Stimulated activated CD8-positive, alpha-beta memory T cell treated with anti-CD3 and anti-CD28 coated beads, Interleukin-4, amount 100 ng/mL, for 1 hour (primary cell): ENCODE data around the gene SYDE2.
"Not testable (repeated sequence)": the region's sequence is repeated elsewhere in the genome, so short reads cannot be mapped to it uniquely, and the experiment has no call there.

ENCODE experiments used
- DNase-seq, 2 donors: peaks; one replicate each; pipeline ENCODE4 v3.0.0-alpha.2; 2020; ENCODE audit warnings: low read depth in 2 of 2, low spot score in 1 of 2

SYDE2 gene, protein sequence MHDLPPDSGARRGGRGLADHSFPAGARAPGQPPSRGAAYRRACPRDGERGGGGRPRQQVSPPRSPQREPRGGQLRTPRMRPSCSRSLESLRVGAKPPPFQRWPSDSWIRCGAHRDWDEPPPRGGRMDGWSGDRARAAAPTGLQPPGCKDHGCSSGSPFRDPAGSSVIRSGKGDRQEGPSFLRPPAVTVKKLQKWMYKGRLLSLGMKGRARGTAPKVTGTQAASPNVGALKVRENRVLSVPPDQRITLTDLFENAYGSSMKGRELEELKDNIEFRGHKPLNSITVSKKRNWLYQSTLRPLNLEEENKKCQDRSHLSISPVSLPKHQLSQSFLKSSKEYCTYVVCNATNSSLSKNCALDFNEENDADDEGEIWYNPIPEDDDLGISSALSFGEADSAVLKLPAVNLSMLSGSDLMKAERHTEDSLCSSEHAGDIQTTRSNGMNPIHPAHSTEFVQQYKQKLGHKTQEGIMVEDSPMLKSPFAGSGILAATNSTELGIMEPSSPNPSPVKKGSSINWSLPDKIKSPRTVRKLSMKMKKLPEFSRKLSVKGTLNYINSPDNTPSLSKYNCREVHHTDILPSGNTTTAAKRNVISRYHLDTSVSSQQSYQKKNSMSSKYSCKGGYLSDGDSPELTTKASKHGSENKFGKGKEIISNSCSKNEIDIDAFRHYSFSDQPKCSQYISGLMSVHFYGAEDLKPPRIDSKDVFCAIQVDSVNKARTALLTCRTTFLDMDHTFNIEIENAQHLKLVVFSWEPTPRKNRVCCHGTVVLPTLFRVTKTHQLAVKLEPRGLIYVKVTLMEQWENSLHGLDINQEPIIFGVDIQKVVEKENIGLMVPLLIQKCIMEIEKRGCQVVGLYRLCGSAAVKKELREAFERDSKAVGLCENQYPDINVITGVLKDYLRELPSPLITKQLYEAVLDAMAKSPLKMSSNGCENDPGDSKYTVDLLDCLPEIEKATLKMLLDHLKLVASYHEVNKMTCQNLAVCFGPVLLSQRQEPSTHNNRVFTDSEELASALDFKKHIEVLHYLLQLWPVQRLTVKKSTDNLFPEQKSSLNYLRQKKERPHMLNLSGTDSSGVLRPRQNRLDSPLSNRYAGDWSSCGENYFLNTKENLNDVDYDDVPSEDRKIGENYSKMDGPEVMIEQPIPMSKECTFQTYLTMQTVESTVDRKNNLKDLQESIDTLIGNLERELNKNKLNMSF

GRCh38 chr1:85200463-85201339 is at the start of gene SYDE2:
TSS of gene SYDE2 (minus strand) at chr1:85201016. CDS start at chr1:85200996, 20 bp downstream.
- DNase-seq = peak; percentile 42 to 61

GRCh38 chr1:85249042-85249441 is 48.2 kb upstream of the SYDE2 start:
- not testable (repeated sequence) for DNase-seq

DNA sequence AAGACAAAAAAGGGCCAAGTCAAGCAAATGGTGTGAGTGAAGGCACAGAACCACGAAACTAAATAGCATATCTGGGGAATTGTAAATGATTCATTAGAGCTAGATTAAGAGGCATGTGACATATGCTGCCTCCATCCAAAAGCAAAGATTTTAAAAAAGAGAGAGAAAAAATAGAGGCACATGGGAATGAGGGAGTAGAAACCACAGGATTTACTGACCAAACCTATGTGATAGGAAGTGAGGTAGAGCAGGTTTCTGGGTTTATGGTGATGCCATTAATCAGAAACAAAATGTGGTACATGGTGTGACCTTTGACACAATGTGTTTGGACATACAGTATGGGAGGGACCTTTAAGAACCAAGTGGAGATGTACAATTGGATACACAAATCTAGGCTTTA is 45.1 kb upstream of the SYDE2 start:
- no peak for DNase-seq

GRCh38 chr1:85245456-85245855 is 44.6 kb upstream of the SYDE2 start:
- no peak for DNase-seq

- no peak for DNase-seq
These were observed 43.6 kb upstream of the SYDE2 start for GRCh38 chr1:85244271-85245061.

- no peak for DNase-seq
These were observed 42.6 kb upstream of the SYDE2 start for GRCh38 chr1:85243372-85243771.

- no peak for DNase-seq
These were observed 39.8 kb upstream of the SYDE2 start for GRCh38 chr1:85240643-85241042.

DNA sequence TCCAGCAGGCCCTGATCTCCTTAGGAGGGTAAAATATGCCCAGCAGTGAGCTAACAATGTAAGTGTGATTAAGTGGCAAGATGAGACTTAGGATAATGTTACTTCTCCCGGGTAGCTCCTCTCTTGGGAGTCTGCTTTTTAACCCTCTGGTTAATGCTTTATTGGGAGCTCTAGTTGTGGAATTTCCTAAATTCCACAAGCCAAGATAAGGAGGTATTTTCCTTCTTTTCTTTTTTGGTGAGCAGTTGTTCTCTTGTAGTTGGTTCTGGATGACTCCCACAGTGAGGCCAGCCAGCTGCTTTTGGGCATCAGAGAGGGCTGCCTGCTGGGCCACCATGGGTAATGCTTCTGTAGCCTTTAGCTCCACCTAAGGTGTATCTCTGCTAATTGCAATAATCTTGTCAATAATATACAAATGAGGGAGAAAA is 39.4 kb upstream of the SYDE2 start:
- no peak for DNase-seq

- DNase-seq = no peak
These were observed 36.8 kb upstream of the SYDE2 start for GRCh38 chr1:85237613-85238012.

- DNase-seq = no peak
These were observed 29.6 kb upstream of the SYDE2 start for GRCh38 chr1:85230305-85230977.

GRCh38 chr1:85229574-85230097 is 28.8 kb upstream of the SYDE2 start:
- no peak for DNase-seq

DNA sequence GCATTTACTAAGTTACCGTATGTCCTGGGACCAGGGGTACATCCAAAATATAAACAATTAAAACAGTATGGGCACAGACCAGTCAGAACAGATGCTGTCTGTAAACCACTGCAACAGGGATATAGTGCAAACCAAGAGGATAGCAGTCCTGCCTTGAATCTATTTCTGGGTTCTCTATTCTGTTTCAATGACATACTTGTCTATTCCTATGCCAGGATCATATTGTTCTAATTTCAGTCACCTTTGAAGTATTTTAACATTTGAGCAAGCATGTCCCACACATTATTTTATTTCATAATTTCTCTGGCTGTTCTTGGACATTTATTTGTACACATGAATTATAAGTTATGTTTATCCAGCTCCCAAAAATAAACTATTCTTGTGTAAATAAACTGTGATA is 28.2 kb upstream of the SYDE2 start:
- DNase-seq = no peak

DNA sequence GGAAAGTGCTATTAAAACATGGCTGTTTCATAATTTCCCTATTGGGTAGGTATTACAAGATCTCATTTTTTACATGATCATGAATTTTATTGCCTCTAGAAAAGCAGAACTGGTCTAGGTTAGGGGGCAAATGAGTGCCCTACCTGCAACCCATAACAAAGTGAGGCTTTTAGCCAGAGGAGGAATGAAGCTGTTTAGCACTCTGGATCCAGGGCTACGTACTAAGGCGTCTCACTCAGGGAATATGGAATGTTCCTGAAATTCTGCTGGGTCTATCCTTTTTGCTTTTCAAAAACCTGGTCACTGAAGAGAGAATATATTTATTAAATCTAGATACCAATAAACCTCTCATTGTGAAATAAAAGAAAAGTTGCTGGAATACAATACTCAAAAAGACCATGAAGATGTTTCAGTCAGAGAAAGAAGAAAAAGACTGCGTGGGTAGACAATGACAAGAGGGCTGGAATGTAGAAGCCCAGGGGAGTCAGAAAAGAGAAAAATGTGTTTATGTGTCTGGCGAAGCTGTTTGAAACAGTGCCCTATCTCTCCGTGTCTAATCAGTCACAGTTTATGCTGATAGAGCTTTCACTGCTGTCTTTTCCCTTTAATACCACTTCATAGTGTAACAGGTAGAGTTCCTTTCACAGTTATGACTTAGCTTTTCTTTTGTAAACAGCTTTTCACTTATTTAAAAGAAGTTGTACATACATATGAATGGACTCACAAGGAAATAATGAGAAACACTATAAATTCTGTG is 25.0 kb upstream of the SYDE2 start:
- no peak for DNase-seq

DNA sequence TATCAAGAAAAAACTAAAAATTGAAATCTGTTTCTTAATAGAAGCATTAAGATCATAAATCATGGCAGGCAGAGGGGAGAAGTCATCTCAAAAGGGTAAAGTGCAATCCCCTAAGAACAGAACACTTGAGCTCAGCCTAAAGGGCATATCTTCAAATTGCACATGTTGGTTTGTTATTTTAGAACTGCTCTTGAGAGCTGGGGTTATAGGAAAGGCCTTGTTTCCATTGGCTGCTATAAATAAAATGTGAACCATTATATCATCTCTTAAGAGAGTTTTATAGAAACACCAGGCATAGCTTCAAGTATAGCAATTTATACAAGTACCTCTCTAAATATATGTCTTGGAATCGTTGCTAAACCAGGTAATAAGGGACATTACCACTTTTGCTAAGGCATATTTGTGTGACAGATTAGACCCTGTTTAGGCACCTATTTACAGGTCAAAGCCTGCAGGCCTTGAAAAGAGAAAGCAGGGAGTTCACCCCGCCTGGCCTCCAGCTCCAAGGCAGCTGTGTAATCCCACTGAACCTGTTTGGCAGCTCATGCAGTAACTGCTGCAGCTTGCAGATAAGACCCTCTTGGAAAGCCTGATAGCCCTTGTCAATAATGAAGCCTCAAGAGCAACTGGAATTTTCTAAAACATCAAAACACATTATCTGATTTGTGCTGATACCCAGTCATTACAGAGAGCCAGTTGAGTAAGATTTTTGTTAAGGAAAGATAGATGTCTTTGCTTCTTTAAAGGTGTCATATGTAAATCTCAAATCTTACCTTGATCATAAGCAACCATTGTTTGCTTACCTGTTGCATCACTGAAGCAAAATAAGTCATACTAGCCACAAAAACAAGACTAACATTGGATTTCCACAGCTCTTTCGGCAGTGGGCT is 24.2 kb upstream of the SYDE2 start:
- DNase-seq = no peak

DNA sequence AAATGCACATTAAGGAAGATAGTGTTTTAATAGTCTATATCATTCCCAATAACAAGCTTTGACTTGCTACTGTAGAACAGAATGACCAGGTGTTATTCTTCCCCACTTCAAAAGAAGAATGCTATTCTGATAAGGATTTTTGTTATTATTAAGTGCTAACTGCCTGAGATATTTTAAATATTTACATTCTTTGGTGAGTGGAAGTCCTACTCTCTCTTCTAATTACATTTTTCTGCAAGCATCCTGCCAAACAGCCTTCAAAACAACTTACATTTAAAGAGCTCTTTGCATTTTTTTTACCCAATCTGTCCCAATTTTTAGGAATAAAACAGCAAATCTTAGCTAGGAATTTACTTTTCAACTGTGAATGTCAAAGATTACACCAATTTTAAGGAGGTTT is 23.5 kb upstream of the SYDE2 start:
- DNase-seq = no peak

DNA sequence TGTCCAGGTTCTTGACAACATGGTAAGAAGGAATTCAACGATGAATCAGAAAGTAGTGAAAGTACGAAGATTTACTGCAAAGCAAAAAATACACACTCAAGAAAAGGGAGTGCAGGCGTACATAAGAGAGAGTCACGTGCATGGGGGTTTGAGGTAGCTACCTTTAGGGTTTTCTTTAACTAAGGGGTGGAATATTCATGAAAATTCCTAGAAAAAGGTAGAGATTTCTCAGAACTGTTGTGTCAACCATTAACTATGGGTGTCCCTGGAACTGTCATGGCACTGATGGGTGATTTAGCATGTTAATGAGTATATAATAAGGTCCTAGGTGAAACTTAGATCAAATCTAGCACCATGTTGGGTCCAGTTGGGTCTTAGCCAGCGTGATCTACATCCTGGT is 22.5 kb upstream of the SYDE2 start:
- DNase-seq = no peak

DNA sequence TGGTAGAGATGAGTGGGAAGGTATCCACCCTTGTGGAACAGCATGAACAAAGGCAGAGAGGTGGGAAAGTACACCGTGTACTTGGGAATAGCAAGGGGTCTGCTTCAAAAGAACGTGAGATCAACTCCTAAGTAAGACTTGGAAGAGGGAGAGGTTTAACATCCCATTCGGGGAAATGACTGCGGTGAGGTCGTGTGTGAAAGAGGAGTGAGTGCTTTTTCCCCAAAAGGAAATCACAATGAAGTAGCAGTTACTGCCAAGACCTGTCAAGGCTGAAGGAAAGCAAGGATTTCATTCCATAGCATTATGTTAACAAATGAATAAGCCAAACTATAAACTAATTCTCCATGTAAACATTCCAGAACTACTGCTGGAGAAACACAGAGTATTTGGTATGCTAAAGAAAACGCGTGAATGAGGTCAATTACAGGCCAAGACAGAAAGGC is 20.0 kb upstream of the SYDE2 start:
- DNase-seq = no peak
